Tibial nerve (tissue), 4 donors: Measurements from ENCODE around the gene GLMN. TPM values are rescaled to one million over a fixed set of nuclear protein-coding genes. Genes with fewer than 3 reads are reported as not detected.
"Not testable (repeated sequence)": the region's sequence is repeated elsewhere in the genome, so short reads cannot be mapped to it uniquely, and the experiment has no call there.

Experiments used
- DNase-seq, 2 donors: peaks; one replicate each; pipeline ENCODE4 v3.0.0-alpha.2; 2019; ENCODE audit warnings: low spot score in 2 of 2
- H3K27ac ChIP-seq, 4 donors: fragments of 200-600 bp; sonication (generic) in 3 of 4; one replicate each; pipeline ENCODE4 v1.5.1; 2017 to 2019; ENCODE audit warnings: mild to moderate bottlenecking in 1 of 4
- H3K27me3 ChIP-seq, 2 donors: fragments of 200-600 bp; sonication (generic) in 1 of 2; one replicate each; pipeline versions ENCODE4 v1.5.1 to v1.6.0; 2017 to 2019
- H3K36me3 ChIP-seq, 3 donors: fragments of 200-600 bp; sonication (generic); one replicate each; pipeline ENCODE4 v1.5.1; 2018 to 2019
- H3K4me1 ChIP-seq, 4 donors: fragments of 200-600 bp; sonication (generic) in 3 of 4; one replicate each; pipeline ENCODE4 v1.5.1; 2017 to 2019
- H3K4me3 ChIP-seq, 4 donors: fragments of 200-600 bp; sonication (generic) in 3 of 4; one replicate each; pipeline ENCODE4 v1.5.1; 2017 to 2019; ENCODE audit warnings: mild to moderate bottlenecking in 1 of 4, moderate library complexity in 1 of 4
- H3K9me3 ChIP-seq, 4 donors: fragments of 200-600 bp; sonication (generic) in 3 of 4; one replicate each; pipeline ENCODE4 v1.5.1; 2017 to 2019
- CTCF ChIP-seq, 5 experiments: fragments of 200-600 bp in 3 of 5; fragments of 450-650 bp in 2 of 5; sonication (generic) in 3 of 5; IDR thresholded peaks; one replicate each; pipeline ENCODE4 v1.5.1; 2016 to 2019; ENCODE audit warnings: antibody characterized with exemption in 5 of 5, mild to moderate bottlenecking in 3 of 5, moderate library complexity in 2 of 5
- EP300 ChIP-seq, 2 donors: sonication (generic); formaldehyde crosslinking; IDR thresholded peaks; one replicate each; pipeline ENCODE4 v1.6.1; 2017; ENCODE audit warnings: antibody characterized with exemption in 2 of 2, mild to moderate bottlenecking in 1 of 2
- POLR2A ChIP-seq, 2 donors: fragments of 450-650 bp; IDR thresholded peaks; one replicate each; pipeline ENCODE4 v1.6.1; 2017; ENCODE audit warnings: antibody characterized with exemption in 2 of 2, mild to moderate bottlenecking in 2 of 2, moderate library complexity in 2 of 2
- WGBS, 2 donors: methylation state at CpG; one replicate each; pipeline ENCODE4 v1.1.5; 2018; 5-methylcytosine and 5-hydroxymethylcytosine counted together
- total RNA-seq, 4 donors: library from RNA; depleted of rRNA; stranded (reverse); fragments of >200 nt; gene quantifications; one replicate each; pipeline ENCODE4 v1.1.0, GENCODE V29; 2016

The GLMN gene
- total RNA-seq, 4 donors from 2014 or later: 5.2 to 12.0 (median 8.1) TPM

- Histone ChIP-seq H3K4me1 (no peaks in the 10 kb centered on the region), H3K9me3 (no peaks in the 10 kb centered on the region), H3K4me3 (no peak overlapping the region), H3K27me3 (no peaks in the 10 kb centered on the region), H3K36me3 (peaks cover 0 to 72% (median 2%) of the 10 kb centered on the region in 3 donors), H3K27ac (no peak overlapping the region)
- WGBS, 2 donors: 99% methylated on average over 3 of the region's 3 CpGs
- no peak for TF ChIP-seq CTCF (IDR thresholded peaks at IDR 0.05)
- TF ChIP-seq EP300 (IDR thresholded peaks at IDR 0.05): no peak
- no peak for TF ChIP-seq POLR2A (IDR thresholded peaks at IDR 0.05)
- DNase-seq: no peak
Observed at GRCh38 chr1:92276082-92276481, 22.7 kb downstream of the GLMN start.

- no peak for TF ChIP-seq POLR2A (IDR thresholded peaks at IDR 0.05)
- no peak for TF ChIP-seq CTCF (IDR thresholded peaks at IDR 0.05)
- H3K9me3 ChIP-seq: no peaks in the 10 kb centered on the region
- WGBS, 2 donors: 94 to 97% methylated on average over 1 of the region's 1 CpG
- H3K4me3 ChIP-seq: no peak overlapping the region
- no peaks in the 10 kb centered on the region for H3K4me1 ChIP-seq
- no peak overlapping the region for H3K27ac ChIP-seq
- H3K36me3 ChIP-seq: peaks cover 0 to 65% (median 7%) of the 10 kb centered on the region in 3 donors
- no peaks in the 10 kb centered on the region for H3K27me3 ChIP-seq
- DNase-seq: no peak
Observed at GRCh38 chr1:92274939-92275338, 23.8 kb downstream of the GLMN start.

- WGBS, 2 donors: 59 to 66% methylated on average over 1 of the region's 1 CpG
- no peak for TF ChIP-seq CTCF (IDR thresholded peaks at IDR 0.05)
- TF ChIP-seq EP300 (IDR thresholded peaks at IDR 0.05): no peak
- no peak for TF ChIP-seq POLR2A (IDR thresholded peaks at IDR 0.05)
- no peaks in the 10 kb centered on the region for H3K27me3 ChIP-seq
- DNase-seq: no peak
- no peak overlapping the region for H3K27ac ChIP-seq
- peaks cover 0 to 64% (median 7%) of the 10 kb centered on the region in 3 donors for H3K36me3 ChIP-seq
- no peak overlapping the region for H3K4me3 ChIP-seq
- no peaks in the 10 kb centered on the region for H3K9me3 ChIP-seq
- H3K4me1 ChIP-seq: no peaks in the 10 kb centered on the region
Observed at GRCh38 chr1:92273039-92273438, 25.7 kb downstream of the GLMN start.

- no peaks in the 10 kb centered on the region for H3K27me3 ChIP-seq
- H3K4me3 ChIP-seq: no peak overlapping the region
- H3K27ac ChIP-seq: no peak overlapping the region
- 87 to 89% methylated on average over 3 of the region's 3 CpGs for WGBS, 2 donors
- TF ChIP-seq POLR2A (IDR thresholded peaks at IDR 0.05) (no peak), CTCF (IDR thresholded peaks at IDR 0.05) (no peak), EP300 (IDR thresholded peaks at IDR 0.05) (no peak)
- peaks cover 0 to 74% (median 0%) of the 10 kb centered on the region in 3 donors for H3K36me3 ChIP-seq
- no peak for DNase-seq
- H3K9me3 ChIP-seq: no peaks in the 10 kb centered on the region
- H3K4me1 ChIP-seq: no peaks in the 10 kb centered on the region
Observed at GRCh38 chr1:92262516-92262915, 36.3 kb downstream of the GLMN start.

GRCh38 chr1:92259350-92259749 is 39.4 kb downstream of the GLMN start:
- H3K36me3 ChIP-seq: peaks cover 0 to 87% (median 0%) of the 10 kb centered on the region in 3 donors
- DNase-seq: no peak
- TF ChIP-seq POLR2A (IDR thresholded peaks at IDR 0.05): no peak
- no peak for TF ChIP-seq EP300 (IDR thresholded peaks at IDR 0.05)
- TF ChIP-seq CTCF (IDR thresholded peaks at IDR 0.05): no peak

GRCh38 chr1:92254714-92255113 is 44.1 kb downstream of the GLMN start:
- H3K27me3 ChIP-seq, H3K27ac ChIP-seq, H3K4me1 ChIP-seq, H3K4me3 ChIP-seq, DNase-seq: not testable (repeated sequence)
- H3K36me3 ChIP-seq: peaks cover 0 to 78% (median 6%) of the 10 kb centered on the region in 3 donors
- H3K9me3 ChIP-seq: peaks cover 0 to 14% (median 0%) of the 10 kb centered on the region in 4 donors
- WGBS, 2 donors: 65 to 67% methylated on average over 3 of the region's 3 CpGs

More at GRCh38 chr1:92259350-92259749, 39.4 kb downstream of the GLMN start:
- Histone ChIP-seq H3K27me3 (no peaks in the 10 kb centered on the region), H3K9me3 (peaks cover 0 to 13% (median 0%) of the 10 kb centered on the region in 4 donors), H3K27ac (no peak overlapping the region), H3K4me1 (no peaks in the 10 kb centered on the region), H3K4me3 (no peak overlapping the region)
- 85 to 98% methylated on average over 1 of the region's 1 CpG for WGBS, 2 donors
